MM.1S (cell line): ENCODE measurements around the gene EIF4H.
A peak's percentile ranks its signal among the peaks of the same experiment; 100 is the strongest.

Source experiments
- DNase-seq: peaks from one replicate; pipeline ENCODE4 v3.0.0-alpha.2; 2015
- H2AFZ ChIP-seq: fragments of 300-600 bp; sonication (generic); 2 replicates; pipeline ENCODE4 v1.6.0; 2016; ENCODE audit warnings: antibody characterized with exemption, low read length
- H3F3A ChIP-seq: fragments of 300-600 bp; sonication (generic); 2 replicates; pipeline ENCODE4 v1.6.1; 2016; ENCODE audit warnings: mild to moderate bottlenecking, antibody characterized with exemption, low read length, moderate library complexity, mixed read lengths; ENCODE audit not compliant: insufficient read depth
- H3K27ac ChIP-seq: fragments of 300-600 bp; sonication (generic); 2 replicates; pipeline ENCODE4 v1.5.1; 2016; ENCODE audit warnings: mild to moderate bottlenecking, low read length
- H3K27me3 ChIP-seq: fragments of 300-600 bp; sonication (generic); replicated peaks from 2 replicates; pipeline ENCODE4 v1.6.0; 2016; ENCODE audit warnings: low read length; ENCODE audit not compliant: insufficient read depth
- H3K36me3 ChIP-seq: fragments of 300-600 bp; sonication (generic); replicated peaks from 2 replicates; pipeline ENCODE4 v1.6.1; 2016; ENCODE audit warnings: mild to moderate bottlenecking, low read length, mixed read lengths; ENCODE audit not compliant: insufficient read depth
- H3K4me1 ChIP-seq: fragments of 300-600 bp; sonication (generic); 2 replicates; pipeline ENCODE4 v1.6.1; 2016; ENCODE audit warnings: low read length, mixed read lengths
- H3K4me2 ChIP-seq: fragments of 300-600 bp; sonication (generic); 2 replicates; pipeline ENCODE4 v1.6.0; 2016; ENCODE audit warnings: low read depth, low read length
- H3K4me3 ChIP-seq: fragments of 300-600 bp; sonication (generic); 2 replicates; pipeline ENCODE4 v1.5.1; 2016; ENCODE audit warnings: low read length, mixed read lengths
- H3K79me2 ChIP-seq: fragments of 300-600 bp; sonication (generic); 2 replicates; pipeline ENCODE4 v1.6.1; 2016; ENCODE audit warnings: mixed run types, low read length, mixed read lengths
- H3K9ac ChIP-seq: fragments of 300-600 bp; sonication (generic); 2 replicates; pipeline ENCODE4 v1.6.1; 2016; ENCODE audit warnings: low read length, mixed read lengths
- H3K9me2 ChIP-seq: fragments of 300-600 bp; sonication (generic); replicated peaks from 2 replicates; pipeline ENCODE4 v1.6.1; 2016; ENCODE audit warnings: mild to moderate bottlenecking, low read length, mixed read lengths; ENCODE audit not compliant: insufficient read depth
- H3K9me3 ChIP-seq: fragments of 300-600 bp; sonication (generic); replicated peaks from 2 replicates; pipeline ENCODE4 v1.6.1; 2016; ENCODE audit warnings: mild to moderate bottlenecking, low read length, mixed read lengths; ENCODE audit not compliant: insufficient read depth
- H4K20me1 ChIP-seq: fragments of 300-600 bp; sonication (generic); 2 replicates; pipeline ENCODE4 v1.6.1; 2016; ENCODE audit warnings: mild to moderate bottlenecking, low read length, moderate library complexity, mixed read lengths; ENCODE audit not compliant: insufficient read depth
- CTCF ChIP-seq: fragments of 300-600 bp; sonication (generic); IDR thresholded peaks from 2 replicates; pipeline ENCODE4 v1.5.1; 2016; ENCODE audit warnings: antibody characterized with exemption, low read length, mixed read lengths
- EZH2 ChIP-seq: fragments of 300-600 bp; sonication (generic); optimal IDR thresholded peaks from 2 replicates; pipeline ENCODE3; 2017; ENCODE audit warnings: low read depth, mild to moderate bottlenecking, antibody characterized with exemption, low read length, mixed read lengths
- EZH2phosphoT487 ChIP-seq: fragments of 300-600 bp; sonication (generic); IDR thresholded peaks from 2 replicates; pipeline ENCODE4 v1.6.1; 2018; ENCODE audit warnings: antibody characterized with exemption, low read length

The EIF4H gene

GRCh38 chr7:74173866-74174605, at the start of gene EIF4H:
Gene EIF4H (plus strand): TSS chr7:74174356. CDS start chr7:74174384, 28 bp downstream.
- H3K79me2 ChIP-seq = peaks cover 53% of the 10 kb centered on the region
- H3K4me1 ChIP-seq = peaks cover 6% of the 10 kb centered on the region

DNA sequence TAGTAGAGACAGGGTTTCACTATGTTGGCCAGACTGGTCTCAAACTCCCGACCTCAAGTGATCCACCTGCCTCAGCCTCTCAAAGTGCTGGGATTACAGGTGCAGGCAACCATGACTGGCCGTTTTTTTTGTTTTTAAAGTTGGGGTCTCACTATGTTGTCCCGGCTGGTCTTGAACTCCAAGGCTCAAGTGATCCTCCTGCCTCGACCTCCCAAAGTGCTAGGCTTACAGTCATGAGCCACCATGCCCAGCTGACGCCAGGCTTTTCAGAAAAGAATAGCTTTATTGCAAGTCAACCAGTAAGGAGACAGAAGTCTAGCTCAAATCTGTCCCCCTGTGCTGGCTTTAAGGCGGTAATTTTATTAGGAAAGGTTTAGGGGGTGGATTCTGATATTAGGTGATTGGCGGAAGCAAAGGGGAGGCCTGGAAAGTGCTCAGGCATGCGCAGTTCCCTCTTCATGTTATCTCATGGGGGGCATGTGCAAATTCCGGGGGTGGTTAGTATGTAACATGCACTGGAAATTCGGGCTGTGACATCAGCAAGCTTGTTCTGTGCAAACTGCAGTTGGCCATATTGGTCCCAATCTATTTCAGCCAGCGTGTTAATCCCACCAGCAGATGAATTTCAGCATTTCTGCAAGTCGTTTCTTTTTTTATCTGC, 47.8 kb upstream of the EIF4H start:
- H3K9me3 ChIP-seq = no peaks in the 10 kb centered on the region
- no peak for DNase-seq
- no peak for TF ChIP-seq CTCF
- no peak for TF ChIP-seq EZH2phosphoT487
- TF ChIP-seq EZH2 = no peak
- no peak overlapping the region for H3K27ac ChIP-seq
- H3F3A ChIP-seq = no peaks in the 10 kb centered on the region
- H3K4me2 ChIP-seq = no peak overlapping the region
- H3K27me3 ChIP-seq = no peaks in the 10 kb centered on the region
- H3K4me1 ChIP-seq = no peaks in the 10 kb centered on the region
- H3K36me3 ChIP-seq = no peaks in the 10 kb centered on the region
- H3K9ac ChIP-seq = no peak overlapping the region
- H3K9me2 ChIP-seq = no peaks in the 10 kb centered on the region
- H2AFZ ChIP-seq = no peak overlapping the region
- no peak overlapping the region for H3K4me3 ChIP-seq
- no peaks in the 10 kb centered on the region for H4K20me1 ChIP-seq
- H3K79me2 ChIP-seq = no peaks in the 10 kb centered on the region

More at GRCh38 chr7:74173866-74174605, at the start of gene EIF4H:
- DNase-seq = peak; percentile 93
- H3K9ac ChIP-seq = peak within 1 kb of the TSS; percentile 95
- no peaks in the 10 kb centered on the region for H3K9me2 ChIP-seq
- H3F3A ChIP-seq = peaks cover 3% of the 10 kb centered on the region; the same call in 1 of the 2 replicates
- H3K4me3 ChIP-seq = peak within 1 kb of the TSS; percentile 97
- peak within 1 kb of the TSS; percentile 96 for H2AFZ ChIP-seq
- H3K9me3 ChIP-seq = no peaks in the 10 kb centered on the region
- peak within 1 kb of the TSS; percentile 54; the same call in 1 of the 2 replicates for H3K27ac ChIP-seq
- H3K36me3 ChIP-seq = no peaks in the 10 kb centered on the region
- peaks cover 37% of the 10 kb centered on the region for H4K20me1 ChIP-seq
- H3K27me3 ChIP-seq = no peaks in the 10 kb centered on the region
- peak within 1 kb of the TSS; percentile 98 for H3K4me2 ChIP-seq
- TF ChIP-seq EZH2phosphoT487 (no peak), CTCF (no peak), EZH2 (no peak)

DNA sequence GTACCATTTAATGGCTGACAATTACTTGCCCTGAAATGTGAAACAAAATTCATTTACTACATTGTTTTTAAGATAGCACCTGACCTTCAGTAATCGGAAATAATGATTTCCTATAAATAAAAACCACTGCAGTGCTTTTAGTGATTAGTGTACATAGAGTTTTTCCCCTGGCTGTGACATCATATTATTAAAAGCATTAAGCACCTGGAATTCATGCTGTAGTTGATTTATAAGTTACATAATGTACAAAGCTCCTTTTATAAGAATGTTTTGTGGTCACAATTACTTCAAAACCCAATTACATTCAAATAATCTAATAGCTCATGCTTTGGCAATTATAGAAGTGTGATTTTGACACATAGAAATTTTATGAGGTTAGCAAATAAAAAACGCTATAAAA, 44.3 kb upstream of the EIF4H start:
- Histone ChIP-seq H3K36me3 (no peaks in the 10 kb centered on the region), H3K4me3 (no peak overlapping the region), H3K4me1 (no peaks in the 10 kb centered on the region), H3F3A (no peaks in the 10 kb centered on the region), H3K9ac (no peak overlapping the region), H4K20me1 (no peaks in the 10 kb centered on the region), H3K9me2 (no peaks in the 10 kb centered on the region), H3K4me2 (no peak overlapping the region), H3K79me2 (no peaks in the 10 kb centered on the region), H2AFZ (no peak overlapping the region), H3K27me3 (no peaks in the 10 kb centered on the region), H3K27ac (no peak overlapping the region), H3K9me3 (no peaks in the 10 kb centered on the region)
- DNase-seq = no peak
- TF ChIP-seq CTCF (no peak), EZH2phosphoT487 (no peak), EZH2 (no peak)
